Thoracic aorta (tissue), 2 donors: ENCODE measurements around the gene SNCB. TPM values are rescaled to one million over a fixed set of nuclear protein-coding genes. Genes with fewer than 3 reads are reported as not detected.

ENCODE experiments used
- ATAC-seq: fragments of 150-250 bp; one replicate; pipeline ENCODE4 v1.8.0; 2017; ENCODE audit warnings: low read depth; ENCODE audit not compliant: insufficient number of reproducible peaks, low FRiP score
- DNase-seq: peaks from one replicate; pipeline ENCODE4 v3.0.0-alpha.2; 2020; ENCODE audit warnings: low spot score
- H3K27ac ChIP-seq, 2 donors: fragments of 200-600 bp; sonication (generic); 1 replicate in 1 of 2; 2 replicates in 1 of 2; pipeline ENCODE4 v1.5.1; 2016; ENCODE audit warnings: mild to moderate bottlenecking in 2 of 2, moderate library complexity in 2 of 2
- H3K27me3 ChIP-seq: fragments of 200-600 bp; sonication (generic); replicated peaks from 2 replicates; pipeline ENCODE4 v1.6.0; 2016; ENCODE audit warnings: mild to moderate bottlenecking; ENCODE audit not compliant: insufficient read depth
- H3K36me3 ChIP-seq: fragments of 200-600 bp; sonication (generic); one replicate; pipeline ENCODE4 v1.5.1; 2016
- H3K4me1 ChIP-seq, 2 donors: fragments of 200-600 bp; sonication (generic); 1 replicate in 1 of 2; 2 replicates in 1 of 2; pipeline versions ENCODE4 v1.5.1 to v1.6.0; 2016; ENCODE audit warnings: low read depth in 2 of 2, mild to moderate bottlenecking in 1 of 2; ENCODE audit not compliant: control insufficient read depth in 1 of 2
- H3K4me3 ChIP-seq: fragments of 200-600 bp; sonication (generic); 2 replicates; pipeline ENCODE4 v1.5.1; 2016; ENCODE audit warnings: mild to moderate bottlenecking
- H3K9me3 ChIP-seq: fragments of 200-600 bp; sonication (generic); 2 replicates; pipeline ENCODE4 v1.5.1; 2016
- total RNA-seq, 2 donors: library from RNA; depleted of rRNA; stranded (reverse); fragments of >200 nt; gene quantifications; one replicate each; pipeline versions ENCODE4 v1.1.0 to v1.2.3, GENCODE V29; 2016
- TF ChIP-seq, protein P1 (sequence below): fragments of 200-600 bp; sonication (generic); IDR thresholded peaks from one replicate; pipeline ENCODE4 v1.5.1; 2019; ENCODE audit warnings: antibody characterized with exemption

The SNCB gene
- total RNA-seq, 2 donors from 2014 or later, result not detected

GRCh38 chr5:176676361-176676824 lies 46.1 kb upstream of the SNCB start:
- no peaks in the 10 kb centered on the region for H3K9me3 ChIP-seq
- no peak for DNase-seq
- H3K4me1 ChIP-seq, result no peaks in the 10 kb centered on the region
- H3K36me3 ChIP-seq, result no peaks in the 10 kb centered on the region
- peaks cover 9% of the 10 kb centered on the region for H3K27me3 ChIP-seq
- TF ChIP-seq, protein P1, sequence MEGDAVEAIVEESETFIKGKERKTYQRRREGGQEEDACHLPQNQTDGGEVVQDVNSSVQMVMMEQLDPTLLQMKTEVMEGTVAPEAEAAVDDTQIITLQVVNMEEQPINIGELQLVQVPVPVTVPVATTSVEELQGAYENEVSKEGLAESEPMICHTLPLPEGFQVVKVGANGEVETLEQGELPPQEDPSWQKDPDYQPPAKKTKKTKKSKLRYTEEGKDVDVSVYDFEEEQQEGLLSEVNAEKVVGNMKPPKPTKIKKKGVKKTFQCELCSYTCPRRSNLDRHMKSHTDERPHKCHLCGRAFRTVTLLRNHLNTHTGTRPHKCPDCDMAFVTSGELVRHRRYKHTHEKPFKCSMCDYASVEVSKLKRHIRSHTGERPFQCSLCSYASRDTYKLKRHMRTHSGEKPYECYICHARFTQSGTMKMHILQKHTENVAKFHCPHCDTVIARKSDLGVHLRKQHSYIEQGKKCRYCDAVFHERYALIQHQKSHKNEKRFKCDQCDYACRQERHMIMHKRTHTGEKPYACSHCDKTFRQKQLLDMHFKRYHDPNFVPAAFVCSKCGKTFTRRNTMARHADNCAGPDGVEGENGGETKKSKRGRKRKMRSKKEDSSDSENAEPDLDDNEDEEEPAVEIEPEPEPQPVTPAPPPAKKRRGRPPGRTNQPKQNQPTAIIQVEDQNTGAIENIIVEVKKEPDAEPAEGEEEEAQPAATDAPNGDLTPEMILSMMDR, result no peak
- H3K27ac ChIP-seq, result no peak overlapping the region
- H3K4me3 ChIP-seq, result no peak overlapping the region
- no peak for ATAC-seq

- Histone ChIP-seq H3K9me3 (no peaks in the 10 kb centered on the region), H3K27me3 (peaks cover 9% of the 10 kb centered on the region), H3K36me3 (no peaks in the 10 kb centered on the region), H3K4me3 (no peak overlapping the region), H3K27ac (no peak overlapping the region), H3K4me1 (no peaks in the 10 kb centered on the region)
- DNase-seq (no peak), ATAC-seq (no peak)
- TF ChIP-seq, protein P1, result no peak
Observed at GRCh38 chr5:176675676-176676360, 45.5 kb upstream of the SNCB start.

DNA sequence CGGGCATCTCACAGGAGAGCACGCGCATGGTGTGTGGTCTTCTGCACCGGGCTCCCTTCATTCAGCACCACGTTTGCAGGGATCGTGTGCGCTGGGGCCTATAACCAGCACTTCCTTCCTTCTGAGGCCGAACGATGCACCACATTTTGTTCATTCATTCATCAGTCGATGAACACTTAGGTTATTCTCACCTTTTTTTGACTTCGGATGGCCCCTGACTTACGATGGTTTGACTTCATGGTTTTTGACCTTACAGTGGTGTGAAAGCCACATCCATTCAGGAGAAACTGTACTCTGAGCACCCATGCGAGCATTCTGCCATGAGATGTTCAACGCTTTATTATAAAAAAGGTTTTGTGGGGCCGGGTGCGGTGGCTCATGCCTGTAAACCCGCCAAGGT lies 44.5 kb upstream of the SNCB start:
- Histone ChIP-seq H3K27me3 (peaks cover 9% of the 10 kb centered on the region), H3K4me3 (no peak overlapping the region), H3K27ac (no peak overlapping the region), H3K9me3 (no peaks in the 10 kb centered on the region), H3K4me1 (no peaks in the 10 kb centered on the region), H3K36me3 (no peaks in the 10 kb centered on the region)
- ATAC-seq (no peak), DNase-seq (no peak)
- TF ChIP-seq, protein P1, result no peak

DNA sequence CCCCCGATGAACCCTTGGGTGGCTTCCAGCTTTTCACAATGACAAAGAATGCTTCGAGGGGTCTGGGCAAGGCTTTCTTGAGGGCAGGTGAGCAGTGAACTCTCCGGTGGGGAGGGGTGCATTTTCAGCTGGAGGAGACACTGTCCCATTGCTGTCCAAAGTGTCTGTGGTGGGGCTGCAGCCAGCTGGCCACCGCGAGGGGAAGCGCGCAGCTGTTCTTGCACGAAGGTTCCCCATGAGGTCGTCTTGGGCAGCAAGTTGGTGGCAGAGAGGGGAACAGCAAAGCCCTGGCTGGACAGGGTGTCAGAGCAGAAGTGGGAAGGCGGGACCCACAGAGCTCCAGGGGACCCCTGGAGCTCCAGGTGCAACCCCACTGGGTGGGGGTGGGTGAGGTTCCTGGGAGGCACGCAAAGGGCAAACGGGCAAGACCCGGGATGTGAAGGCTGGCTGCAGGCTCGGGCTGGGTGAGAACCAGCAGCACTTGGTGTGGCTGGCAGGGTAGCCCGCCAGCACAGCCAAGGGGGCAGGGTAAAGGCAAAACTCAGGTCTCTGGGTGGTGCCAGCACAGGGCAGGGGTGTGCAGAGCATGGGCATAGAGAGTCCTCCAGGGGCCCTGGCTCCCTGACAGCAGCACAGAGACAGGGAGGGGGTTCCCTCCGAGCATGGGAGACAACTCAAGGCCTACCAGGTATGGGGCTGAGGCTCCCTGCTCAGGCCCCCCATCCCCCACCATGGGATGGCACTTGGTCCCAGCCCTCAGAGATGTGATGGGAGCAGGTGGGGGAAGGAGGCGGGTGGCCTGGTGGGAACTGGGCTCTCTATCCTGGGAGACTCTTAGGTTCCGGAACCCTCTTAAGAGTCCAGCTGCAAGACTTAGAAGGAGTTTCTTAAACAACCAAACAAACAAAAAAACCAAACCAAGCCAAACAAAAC lies 43.6 kb upstream of the SNCB start:
- DNase-seq (no peak), ATAC-seq (no peak)
- H3K4me1 ChIP-seq, result no peaks in the 10 kb centered on the region
- H3K4me3 ChIP-seq, result no peak overlapping the region
- TF ChIP-seq, protein P1, result no peak
- H3K36me3 ChIP-seq, result no peaks in the 10 kb centered on the region
- H3K27me3 ChIP-seq, result peaks cover under 1% of the 10 kb centered on the region
- no peak overlapping the region for H3K27ac ChIP-seq
- H3K9me3 ChIP-seq, result no peaks in the 10 kb centered on the region
